OCI-LY7 (cell line): ENCODE measurements around the gene PDPN. TPM values are rescaled to one million over a fixed set of nuclear protein-coding genes. Genes with fewer than 3 reads are reported as not detected.
A peak's percentile ranks its signal among the peaks of the same experiment; 100 is the strongest.

Source experiments
- BruUV-seq: library from RNA; stranded (reverse); fragments of 400-500 nt; replicated peaks from 2 replicates; lab custom pipeline; 2021; lab: Mats Ljungman, UMichigan
- CTCF ChIA-PET: fragments of 300-600 bp; sonication (Branson Sonifier 250); formaldehyde crosslinking; loops from one replicate; lab custom pipeline; 2022; ENCODE audit warnings: antibody characterized with exemption; ENCODE audit not compliant: unreplicated experiment; lab: Charles Lee
- POLR2A ChIA-PET: fragments of 300-600 bp; sonication (Branson Sonifier 250); formaldehyde crosslinking; loops from one replicate; lab custom pipeline; 2022; ENCODE audit warnings: antibody characterized with exemption; lab: Charles Lee
- DNase-seq: peaks from one replicate; pipeline ENCODE4 v3.0.0-alpha.2; 2015; ENCODE audit warnings: low spot score
- H2AFZ ChIP-seq: fragments of 200-600 bp; sonication (generic), shearing (Covaris generic); 2 replicates; pipeline ENCODE4 v1.6.1; 2014; ENCODE audit warnings: mild to moderate bottlenecking, antibody characterized with exemption, low read length, moderate library complexity
- H3K27ac ChIP-seq: fragments of 200-600 bp; sonication (generic); 2 replicates; pipeline ENCODE4 v1.5.1; 2014; ENCODE audit warnings: mixed run types, low read depth, mild to moderate bottlenecking, moderate library complexity, low read length, inconsistent platforms; ENCODE audit not compliant: poor library complexity, severe bottlenecking
- H3K36me3 ChIP-seq: fragments of 200-600 bp; sonication (generic); 2 replicates; pipeline ENCODE4 v1.6.1; 2014; ENCODE audit warnings: mild to moderate bottlenecking, antibody characterized with exemption, low read length, moderate library complexity, mixed read lengths; ENCODE audit not compliant: insufficient read depth
- H3K4me1 ChIP-seq: fragments of 200-600 bp; sonication (generic); 2 replicates; pipeline ENCODE4 v1.5.1; 2014; ENCODE audit warnings: mild to moderate bottlenecking, low read length; ENCODE audit not compliant: insufficient read depth, poor library complexity, severe bottlenecking
- H3K4me2 ChIP-seq: fragments of 200-600 bp; sonication (generic); 2 replicates; pipeline ENCODE4 v1.6.1; 2014; ENCODE audit warnings: mild to moderate bottlenecking, low read length
- H3K4me3 ChIP-seq: fragments of 200-600 bp; sonication (generic); 2 replicates; pipeline ENCODE4 v1.5.1; 2014; ENCODE audit warnings: mild to moderate bottlenecking, low read depth, low read length; ENCODE audit not compliant: poor library complexity, severe bottlenecking
- H3K79me2 ChIP-seq: fragments of 200-600 bp; sonication (generic); 2 replicates; pipeline ENCODE4 v1.6.1; 2016; ENCODE audit warnings: low read depth, mild to moderate bottlenecking, low read length, moderate library complexity, mixed read lengths; ENCODE audit not compliant: insufficient read depth
- H3K9me2 ChIP-seq: fragments of 200-600 bp; sonication (generic); 2 replicates; pipeline ENCODE4 v1.6.1; 2016; ENCODE audit warnings: mild to moderate bottlenecking, low read length, mixed read lengths; ENCODE audit not compliant: insufficient read depth
- H3K9me3 ChIP-seq: fragments of 200-600 bp; sonication (generic); 2 replicates; pipeline ENCODE4 v1.6.1; 2014; ENCODE audit warnings: mild to moderate bottlenecking, mixed run types, low read length, mixed read lengths
- H4K20me1 ChIP-seq: fragments of 200-600 bp; sonication (generic); 2 replicates; pipeline ENCODE4 v1.6.1; 2014; ENCODE audit warnings: mild to moderate bottlenecking, antibody characterized with exemption, low read length, moderate library complexity, mixed read lengths; ENCODE audit not compliant: insufficient read depth
- EZH2phosphoT487 ChIP-seq: fragments of 200-600 bp; sonication (generic); IDR thresholded peaks from 2 replicates; pipeline ENCODE4 v1.6.1; 2018; ENCODE audit warnings: low read depth, borderline replicate concordance, mild to moderate bottlenecking, mixed run types, antibody characterized with exemption, low read length, moderate library complexity, mixed read lengths
- intact Hi-C: fragments of 100-400 bp; cut with micrococcal nuclease; formaldehyde crosslinking; loops from one replicate; pipeline ENCODE4 v1.10.0; 2022; ENCODE audit not compliant: unreplicated experiment
- total RNA-seq, 2 experiments: library from RNA; depleted of rRNA in 1 of 2; stranded (reverse); fragments of >200 nt in 1 of 2; shearing (Covaris generic) in 1 of 2; gene quantifications; 2 replicates each; pipeline ENCODE4 v1.2.3, GENCODE V29; 2014 to 2022
- TF ChIP-seq, protein P1 (sequence below): fragments of 200-600 bp; sonication (generic); conservative IDR thresholded peaks from 2 replicates; pipeline ENCODE4 v1.5.1; 2014; ENCODE audit warnings: mild to moderate bottlenecking, antibody characterized with exemption, low read length, moderate library complexity, mixed read lengths

PDPN gene
- total RNA-seq, 2 experiments from 2014 or later = not detected

DNA sequence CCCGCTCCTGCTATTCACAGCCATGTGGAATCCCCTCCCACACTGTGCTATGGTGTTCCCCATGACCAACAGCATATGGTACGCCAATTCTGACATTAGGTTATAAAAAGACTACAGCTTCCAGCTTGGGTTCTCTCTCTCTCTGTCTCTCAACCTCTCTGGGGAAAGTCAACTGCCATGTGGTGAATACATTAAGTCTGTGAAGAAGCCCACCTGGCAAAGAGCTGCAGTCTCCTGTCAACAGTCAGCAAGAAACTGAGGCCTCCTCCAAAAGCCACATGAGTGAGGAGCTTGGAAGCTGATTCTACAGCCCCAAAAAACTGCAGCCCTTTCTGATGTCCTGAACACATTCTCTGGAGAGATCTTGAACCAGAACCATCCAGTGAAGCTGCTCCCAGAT is 44.8 kb upstream of the PDPN start:
- intact Hi-C loops = no loop called here
- TF ChIP-seq EZH2phosphoT487 = no peak
- TF ChIP-seq, protein P1, sequence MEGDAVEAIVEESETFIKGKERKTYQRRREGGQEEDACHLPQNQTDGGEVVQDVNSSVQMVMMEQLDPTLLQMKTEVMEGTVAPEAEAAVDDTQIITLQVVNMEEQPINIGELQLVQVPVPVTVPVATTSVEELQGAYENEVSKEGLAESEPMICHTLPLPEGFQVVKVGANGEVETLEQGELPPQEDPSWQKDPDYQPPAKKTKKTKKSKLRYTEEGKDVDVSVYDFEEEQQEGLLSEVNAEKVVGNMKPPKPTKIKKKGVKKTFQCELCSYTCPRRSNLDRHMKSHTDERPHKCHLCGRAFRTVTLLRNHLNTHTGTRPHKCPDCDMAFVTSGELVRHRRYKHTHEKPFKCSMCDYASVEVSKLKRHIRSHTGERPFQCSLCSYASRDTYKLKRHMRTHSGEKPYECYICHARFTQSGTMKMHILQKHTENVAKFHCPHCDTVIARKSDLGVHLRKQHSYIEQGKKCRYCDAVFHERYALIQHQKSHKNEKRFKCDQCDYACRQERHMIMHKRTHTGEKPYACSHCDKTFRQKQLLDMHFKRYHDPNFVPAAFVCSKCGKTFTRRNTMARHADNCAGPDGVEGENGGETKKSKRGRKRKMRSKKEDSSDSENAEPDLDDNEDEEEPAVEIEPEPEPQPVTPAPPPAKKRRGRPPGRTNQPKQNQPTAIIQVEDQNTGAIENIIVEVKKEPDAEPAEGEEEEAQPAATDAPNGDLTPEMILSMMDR = no peak
- no peaks in the 10 kb centered on the region for H3K9me3 ChIP-seq
- no peaks in the 10 kb centered on the region for H3K4me1 ChIP-seq
- no TSS peak for BruUV-seq
- no peak overlapping the region for H3K4me2 ChIP-seq
- H3K79me2 ChIP-seq = no peaks in the 10 kb centered on the region
- DNase-seq = peak; percentile 4
- no peaks in the 10 kb centered on the region for H4K20me1 ChIP-seq
- no peak overlapping the region for H2AFZ ChIP-seq
- no peaks in the 10 kb centered on the region for H3K36me3 ChIP-seq
- no peaks in the 10 kb centered on the region for H3K9me2 ChIP-seq
- POLR2A ChIA-PET = interaction anchor here (0.6 to 0.7 kb wide), 2 partner anchors 39 to 63 kb away, joined by 3 read pairs; no protein-coding TSS in a partner anchor
- CTCF ChIA-PET = no interaction called here
- H3K27ac ChIP-seq = no peak overlapping the region
- H3K4me3 ChIP-seq = no peak overlapping the region

DNA sequence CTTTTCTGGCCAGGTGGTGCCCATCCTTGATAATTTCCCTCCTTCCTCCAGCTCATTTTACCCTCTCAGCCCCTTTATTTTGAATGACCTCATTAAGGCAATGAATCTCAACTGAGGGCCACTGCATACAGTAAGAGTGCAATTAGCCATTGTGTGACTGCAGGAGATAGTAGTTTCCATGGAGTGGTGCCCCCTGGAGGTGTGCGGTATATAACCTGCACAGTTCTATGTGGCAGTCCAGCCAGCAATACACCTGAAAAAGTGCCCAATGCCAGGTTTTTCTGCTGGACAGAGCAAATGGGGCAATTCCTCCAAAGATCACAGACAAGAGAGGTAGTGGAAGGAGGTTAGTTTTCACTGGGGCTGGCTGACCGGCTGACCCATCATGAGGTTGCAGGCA is 43.9 kb upstream of the PDPN start:
- no peak for DNase-seq
- Histone ChIP-seq H3K36me3 (no peaks in the 10 kb centered on the region), H3K9me2 (no peaks in the 10 kb centered on the region), H3K79me2 (no peaks in the 10 kb centered on the region), H3K9me3 (no peaks in the 10 kb centered on the region), H4K20me1 (no peaks in the 10 kb centered on the region), H2AFZ (no peak overlapping the region), H3K4me2 (no peak overlapping the region), H3K4me1 (no peaks in the 10 kb centered on the region), H3K27ac (no peak overlapping the region), H3K4me3 (no peak overlapping the region)
- BruUV-seq = no TSS peak
- intact Hi-C loops = no loop called here
- CTCF ChIA-PET = interaction anchor here (0.6 kb wide), 1 partner anchor 1050 kb away, joined by 4 read pairs; no protein-coding TSS in a partner anchor
- POLR2A ChIA-PET = interaction anchor here (0.7 kb wide), 1 partner anchor 40 kb away, joined by 3 read pairs; no protein-coding TSS in a partner anchor
- TF ChIP-seq, protein P1 = peak; percentile 58
- TF ChIP-seq EZH2phosphoT487 = no peak

GRCh38 chr1:13540866-13541265 is 42.8 kb upstream of the PDPN start:
- Histone ChIP-seq H3K4me2 (no peak overlapping the region), H4K20me1 (no peaks in the 10 kb centered on the region), H3K9me3 (no peaks in the 10 kb centered on the region), H3K79me2 (no peaks in the 10 kb centered on the region), H3K27ac (no peak overlapping the region), H3K4me1 (no peaks in the 10 kb centered on the region), H3K4me3 (no peak overlapping the region), H3K36me3 (no peaks in the 10 kb centered on the region), H3K9me2 (no peaks in the 10 kb centered on the region), H2AFZ (no peak overlapping the region)
- no peak for TF ChIP-seq EZH2phosphoT487
- TF ChIP-seq, protein P1 = no peak
- ChIA-PET CTCF (interaction anchor here (0.6 kb wide), 1 partner anchor 60 kb away, joined by 4 read pairs; no protein-coding TSS in a partner anchor), POLR2A (no interaction called here)
- DNase-seq = no peak
- BruUV-seq = no TSS peak
- intact Hi-C loops = no loop called here
